Neural cell (in vitro differentiated cells): ENCODE measurements around the gene PCED1A. TPM values are rescaled to one million over a fixed set of nuclear protein-coding genes. Genes with fewer than 3 reads are reported as not detected.

Experiments
- H2AFZ ChIP-seq: fragments of 200-600, 300-800 bp; sonication (generic), shearing (Covaris generic); 2 replicates; pipeline ENCODE4 v1.6.0; 2014; ENCODE audit warnings: low read depth, mild to moderate bottlenecking, antibody characterized with exemption, low read length, moderate library complexity
- H3F3A ChIP-seq: fragments of 200-600 bp; shearing (Covaris generic); 2 replicates; pipeline ENCODE4 v1.6.1; 2016; ENCODE audit warnings: mild to moderate bottlenecking, moderate library complexity, mixed read lengths, antibody characterized with exemption, low read length; ENCODE audit not compliant: insufficient read depth, poor library complexity, severe bottlenecking
- H3K27ac ChIP-seq: fragments of 200-600, 300-800 bp; sonication (generic), shearing (Covaris generic); 2 replicates; pipeline ENCODE4 v1.5.1; 2014; ENCODE audit warnings: mild to moderate bottlenecking, low read length, moderate library complexity
- H3K27me3 ChIP-seq: fragments of 300-800, 200-600 bp; sonication (generic), shearing (Covaris generic); 2 replicates; pipeline ENCODE4 v1.6.0; 2014; ENCODE audit warnings: mild to moderate bottlenecking, low read depth, low read length, moderate library complexity; ENCODE audit not compliant: insufficient read depth
- H3K36me3 ChIP-seq: fragments of 300-800, 200-600 bp; sonication (generic), shearing (Covaris generic); 2 replicates; pipeline ENCODE4 v1.5.1; 2014; ENCODE audit warnings: mild to moderate bottlenecking, antibody characterized with exemption, low read length, moderate library complexity; ENCODE audit not compliant: insufficient read depth
- H3K4me2 ChIP-seq: fragments of 300-800, 200-600 bp; sonication (generic), shearing (Covaris generic); 2 replicates; pipeline ENCODE4 v1.6.0; 2014; ENCODE audit warnings: mild to moderate bottlenecking, low read length
- H3K4me3 ChIP-seq: fragments of 300-800, 200-600 bp; sonication (generic), shearing (Covaris generic); 2 replicates; pipeline ENCODE4 v1.5.1; 2014; ENCODE audit warnings: mild to moderate bottlenecking, low read length, moderate library complexity
- H3K79me2 ChIP-seq: fragments of 200-600 bp; shearing (Covaris generic); replicated peaks from 2 replicates; pipeline ENCODE4 v1.6.0; 2014; ENCODE audit warnings: mild to moderate bottlenecking, low read length, moderate library complexity; ENCODE audit not compliant: insufficient read depth
- H3K9ac ChIP-seq: fragments of 300-800, 200-600 bp; sonication (generic), shearing (Covaris generic); 2 replicates; pipeline ENCODE4 v1.6.1; 2016; ENCODE audit warnings: mild to moderate bottlenecking, low read length, mixed read lengths
- H3K9me2 ChIP-seq: fragments of 200-600 bp; shearing (Covaris generic); 2 replicates; pipeline ENCODE4 v1.6.1; 2016; ENCODE audit warnings: mild to moderate bottlenecking, low read length, mixed read lengths; ENCODE audit not compliant: insufficient read depth
- H3K9me3 ChIP-seq: fragments of 200-600, 300-800 bp; sonication (generic), shearing (Covaris generic); 2 replicates; pipeline ENCODE4 v1.6.1; 2016; ENCODE audit warnings: mild to moderate bottlenecking, mixed run types, low read length, moderate library complexity, mixed read lengths
- H4K20me1 ChIP-seq: fragments of 200-600 bp; shearing (Covaris generic); 2 replicates; pipeline ENCODE4 v1.6.1; 2016; ENCODE audit warnings: mild to moderate bottlenecking, mixed run types; ENCODE audit not compliant: insufficient read depth
- CTCF ChIP-seq: fragments of 450-650 bp; IDR thresholded peaks from 2 replicates; pipeline ENCODE4 v1.5.1; 2014; ENCODE audit warnings: antibody characterized with exemption, mild to moderate bottlenecking, moderate library complexity; ENCODE audit not compliant: poor library complexity, severe bottlenecking
- EP300 ChIP-seq: fragments of 450-650 bp; conservative IDR thresholded peaks from 2 replicates; pipeline ENCODE4 v1.6.1; 2014; ENCODE audit warnings: antibody characterized with exemption, mild to moderate bottlenecking, moderate library complexity; ENCODE audit not compliant: poor library complexity, severe bottlenecking
- EZH2 ChIP-seq: fragments of 200-600, 300-800 bp; shearing (Covaris generic), sonication (generic); IDR thresholded peaks from 2 replicates; pipeline ENCODE4 v1.6.1; 2014; ENCODE audit warnings: antibody characterized with exemption, low read length, borderline replicate concordance, mild to moderate bottlenecking; ENCODE audit not compliant: insufficient read depth, poor library complexity, severe bottlenecking
- MXI1 ChIP-seq: fragments of 450-650 bp; conservative IDR thresholded peaks from 2 replicates; pipeline ENCODE4 v1.6.1; 2014; ENCODE audit warnings: antibody characterized with exemption, mild to moderate bottlenecking; ENCODE audit not compliant: poor library complexity, severe bottlenecking
- POLR2AphosphoS5 ChIP-seq: IDR thresholded peaks from 2 replicates; pipeline ENCODE4 v1.6.1; 2012
- RAD21 ChIP-seq: fragments of 450-650 bp; conservative IDR thresholded peaks from 2 replicates; pipeline ENCODE4 v1.6.1; 2014; ENCODE audit warnings: antibody characterized with exemption, mild to moderate bottlenecking, moderate library complexity
- REST ChIP-seq: IDR thresholded peaks from 2 replicates; pipeline ENCODE4 v1.6.1; 2012; ENCODE audit warnings: borderline replicate concordance
- SMC3 ChIP-seq: fragments of 450-650 bp; conservative IDR thresholded peaks from 2 replicates; pipeline ENCODE4 v1.6.1; 2014; ENCODE audit warnings: antibody characterized with exemption, mild to moderate bottlenecking, moderate library complexity; ENCODE audit not compliant: poor library complexity
- TAF1 ChIP-seq: IDR thresholded peaks from 2 replicates; pipeline ENCODE4 v1.6.1; 2012; ENCODE audit warnings: low read depth
- polyA plus RNA-seq: library from polyadenylated mRNA; depleted of rRNA; stranded (reverse); fragments of >200 nt; gene quantifications from 2 replicates; pipeline ENCODE4 v1.2.3, GENCODE V29; 2014

The PCED1A gene
- polyA plus RNA-seq, 1 donor from 2014 or later = 132 TPM

- Histone ChIP-seq H4K20me1 (no peaks in the 10 kb centered on the region), H3K4me3 (no peak overlapping the region), H3K79me2 (peaks cover 3% of the 10 kb centered on the region), H2AFZ (no peak overlapping the region), H3K9ac (no peak overlapping the region), H3F3A (no peaks in the 10 kb centered on the region), H3K27me3 (no peaks in the 10 kb centered on the region), H3K36me3 (no peaks in the 10 kb centered on the region), H3K9me3 (no peaks in the 10 kb centered on the region), H3K9me2 (no peaks in the 10 kb centered on the region), H3K4me2 (no peak overlapping the region), H3K27ac (no peak overlapping the region)
- TF ChIP-seq SMC3 (no peak), EP300 (no peak), CTCF (no peak), POLR2AphosphoS5 (no peak), TAF1 (no peak), REST (no peak), MXI1 (no peak), EZH2 (no peak), RAD21 (no peak)
Observed at GRCh38 chr20:2838170-2838797, 2.2 kb downstream of the PCED1A start.

DNA sequence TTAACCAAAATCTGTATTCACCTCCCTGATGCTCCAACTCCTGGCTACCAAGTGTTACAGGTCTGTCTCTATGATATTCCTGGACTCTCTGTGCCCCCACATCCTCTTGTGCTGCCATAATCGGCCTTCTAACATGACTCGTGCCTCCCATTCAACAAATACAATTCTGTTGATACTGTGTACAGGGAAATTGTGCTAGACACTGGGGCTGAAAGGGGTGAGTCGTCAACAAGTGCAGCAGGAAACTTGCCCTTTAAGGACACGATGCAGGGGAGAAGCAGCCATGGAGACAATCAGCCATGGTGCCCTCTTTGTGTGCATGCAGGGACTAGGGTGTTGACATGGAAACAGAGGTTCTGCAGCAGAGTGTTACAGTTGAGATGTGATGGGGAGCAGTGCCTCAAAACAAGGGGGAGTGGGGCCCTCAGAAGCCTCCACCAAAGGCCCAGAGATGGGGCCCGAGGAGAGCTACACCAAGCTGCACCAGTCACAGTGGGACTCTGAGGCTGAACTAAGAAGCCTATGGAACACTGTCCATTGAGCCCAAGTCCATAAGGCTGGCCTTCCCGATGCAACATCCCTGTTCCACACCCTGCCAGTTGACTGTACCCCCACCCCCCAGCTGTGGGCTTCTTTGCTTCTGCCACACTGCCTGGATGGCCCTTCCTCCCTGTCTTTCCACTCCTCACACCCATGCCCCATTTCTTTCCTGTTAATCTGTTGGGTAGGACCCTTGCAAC, 3.1 kb downstream of the PCED1A start:
- Histone ChIP-seq H4K20me1 (no peaks in the 10 kb centered on the region), H3K9ac (no peak overlapping the region), H2AFZ (no peak overlapping the region), H3K4me2 (no peak overlapping the region), H3K79me2 (peaks cover 3% of the 10 kb centered on the region), H3K9me2 (no peaks in the 10 kb centered on the region), H3K4me3 (no peak overlapping the region), H3F3A (no peaks in the 10 kb centered on the region), H3K27me3 (no peaks in the 10 kb centered on the region), H3K36me3 (no peaks in the 10 kb centered on the region), H3K27ac (no peak overlapping the region), H3K9me3 (no peaks in the 10 kb centered on the region)
- TF ChIP-seq TAF1 = no peak
